ENCODE data around the gene ZC3HAV1.
"Not testable (repeated sequence)": the region's sequence is repeated elsewhere in the genome, so short reads cannot be mapped to it uniquely, and the experiment has no call there.

ZC3HAV1 gene

DNA sequence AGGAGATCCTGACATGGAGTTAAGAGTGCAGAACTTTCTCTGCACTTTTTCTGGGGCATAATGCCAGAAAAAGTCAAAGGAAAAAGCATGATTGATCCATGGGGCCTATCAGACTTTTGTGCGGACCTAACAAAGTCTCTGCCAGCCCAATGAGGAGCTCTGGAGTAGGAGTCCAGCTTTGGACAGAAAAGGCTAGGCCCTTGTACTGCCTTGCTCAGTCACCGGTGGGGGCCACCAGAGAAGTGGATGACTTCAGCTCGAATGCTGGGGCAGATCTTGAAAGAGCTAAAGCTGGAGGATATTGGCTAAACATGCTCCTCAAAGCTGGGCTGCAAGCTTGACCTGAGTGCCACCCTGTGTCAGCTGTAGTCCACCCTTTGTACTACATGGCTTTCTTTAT is 2.8 kb upstream of the ZC3HAV1 start:
- no peak for DNase-seq (ENCODE audit: low spot score)

DNA sequence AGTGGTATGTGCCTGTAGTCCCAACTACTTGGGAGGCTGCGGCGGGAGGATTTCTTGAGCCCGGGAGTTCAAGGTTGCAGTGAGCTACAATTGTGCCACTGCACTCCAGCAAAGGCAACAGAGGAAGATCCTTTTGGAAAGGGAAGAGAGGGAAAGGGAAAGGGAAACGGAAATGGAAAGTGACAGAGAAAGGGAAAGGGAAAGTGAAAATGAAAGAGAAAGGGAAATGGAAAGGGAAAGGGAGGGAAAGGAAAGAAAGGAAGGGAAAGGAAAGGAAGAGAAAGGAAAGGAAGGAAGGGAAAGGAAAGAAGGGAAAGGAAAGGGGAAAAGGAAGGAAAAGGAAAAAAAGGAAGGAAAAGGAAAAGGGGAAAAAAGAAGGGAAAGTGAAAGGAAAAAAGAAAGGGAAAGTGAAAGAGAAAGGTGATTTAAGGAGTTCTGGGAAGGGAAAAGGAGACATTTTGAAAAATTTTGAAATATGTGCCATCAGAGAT is 2.3 kb upstream of the ZC3HAV1 start:
- DNase-seq (ENCODE audit: low spot score): no peak

DNA sequence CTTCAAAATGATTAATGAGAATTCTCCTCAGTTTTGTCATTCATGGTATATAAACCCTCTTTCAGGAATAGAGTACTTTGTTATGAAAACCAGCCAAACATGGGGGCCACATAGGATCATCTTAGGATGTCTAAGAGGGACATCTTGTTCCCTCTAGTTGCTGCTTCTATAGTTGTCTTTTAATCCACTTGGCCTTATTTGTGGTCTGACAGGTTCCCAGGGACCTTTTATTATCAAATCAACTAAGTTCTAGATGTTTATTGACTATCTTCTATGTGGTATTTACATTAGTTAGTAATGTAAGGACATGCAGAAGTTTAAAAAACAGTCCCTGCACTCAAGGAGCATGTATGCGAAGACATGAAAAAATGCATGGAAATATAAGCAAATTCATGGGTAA is 1.6 kb upstream of the ZC3HAV1 start:
- DNase-seq (ENCODE audit: low spot score): no peak

DNA sequence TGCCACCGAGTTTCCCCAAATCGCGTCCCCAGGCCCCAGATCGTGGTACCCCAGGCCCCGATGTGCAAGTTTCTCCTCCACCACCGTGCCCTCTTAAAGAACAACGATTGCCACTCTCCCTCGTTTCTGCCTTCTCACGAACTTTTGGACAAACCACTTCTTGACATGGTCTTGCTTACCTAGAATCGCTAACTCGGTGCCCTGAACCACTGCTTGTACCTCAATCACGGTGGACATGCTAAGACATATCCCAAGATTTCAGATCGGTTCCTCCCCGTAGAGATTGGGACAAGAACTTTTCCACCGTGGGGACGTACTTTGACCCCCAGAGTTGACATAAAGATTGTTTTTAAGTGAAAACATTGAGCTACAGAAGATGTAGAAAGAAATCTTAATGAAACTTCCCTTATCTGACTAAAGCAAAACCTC is 477 bp upstream of the ZC3HAV1 start:
- no peak for DNase-seq (ENCODE audit: low spot score)

DNA sequence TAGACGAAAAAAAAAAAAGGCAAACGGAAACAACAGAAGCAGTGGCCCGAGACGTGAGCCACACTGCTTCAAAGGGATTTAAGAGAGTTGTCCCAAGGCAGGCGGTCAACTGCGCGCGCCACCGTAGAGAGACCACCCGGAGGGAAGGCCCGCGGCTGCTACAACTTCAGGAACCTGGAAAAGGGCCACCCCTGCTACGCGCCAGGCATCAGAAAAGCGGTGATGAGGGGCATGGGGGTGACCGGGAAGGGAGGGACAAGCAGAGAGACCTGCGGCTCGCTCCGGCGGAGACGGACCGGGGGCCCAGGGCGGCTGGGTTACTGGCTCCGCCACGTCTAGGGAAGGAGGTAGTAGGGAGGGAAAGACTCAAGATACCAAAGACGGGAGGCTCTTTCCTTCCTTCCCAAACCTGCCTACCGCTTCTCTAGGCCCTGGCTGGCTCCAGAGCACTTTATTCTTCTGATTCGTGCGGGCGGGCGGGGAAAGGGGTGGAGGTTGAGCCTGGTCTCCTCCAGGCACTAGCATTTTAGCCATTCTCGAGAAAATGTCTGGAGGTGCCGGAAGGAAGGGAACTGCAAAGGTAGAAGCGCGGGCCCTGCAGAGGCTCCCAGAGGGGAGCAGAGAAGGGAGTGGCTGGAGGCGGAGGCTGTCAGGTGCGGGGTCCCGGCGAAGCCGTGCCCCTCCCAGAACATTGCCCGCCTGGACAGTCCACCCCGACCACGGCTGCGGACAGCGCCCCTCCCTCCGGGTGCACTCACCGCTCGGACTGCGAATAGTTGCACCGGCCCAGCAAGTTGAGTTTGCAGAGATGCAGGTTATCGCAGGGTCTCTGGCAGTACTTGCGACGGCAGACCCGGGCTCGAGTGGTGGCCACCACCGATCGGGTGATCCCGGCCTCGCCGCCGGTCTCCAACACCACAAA is 993 bp downstream of the ZC3HAV1 start:
- DNase-seq (ENCODE audit: low spot score): no peak

DNA sequence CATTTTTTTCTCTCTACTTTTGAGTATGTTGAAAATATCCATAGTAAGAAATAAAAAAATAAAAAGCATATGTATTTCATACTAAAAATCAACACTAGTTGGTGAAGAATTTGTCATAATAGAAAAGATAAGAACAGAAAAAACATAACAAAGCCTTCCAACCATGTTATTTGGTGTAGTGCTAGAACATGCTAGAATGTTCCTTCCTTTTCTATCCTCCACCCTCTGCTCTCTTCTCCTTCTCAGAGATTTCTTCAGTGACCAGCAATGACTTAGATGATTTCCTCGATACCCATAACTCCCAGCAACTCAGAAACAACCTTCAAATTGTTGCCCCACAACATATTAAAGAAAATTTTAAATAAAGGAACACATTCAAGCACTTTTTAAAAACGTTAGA is 2.6 kb downstream of the ZC3HAV1 start:
- DNase-seq (ENCODE audit: low spot score): no peak

DNA sequence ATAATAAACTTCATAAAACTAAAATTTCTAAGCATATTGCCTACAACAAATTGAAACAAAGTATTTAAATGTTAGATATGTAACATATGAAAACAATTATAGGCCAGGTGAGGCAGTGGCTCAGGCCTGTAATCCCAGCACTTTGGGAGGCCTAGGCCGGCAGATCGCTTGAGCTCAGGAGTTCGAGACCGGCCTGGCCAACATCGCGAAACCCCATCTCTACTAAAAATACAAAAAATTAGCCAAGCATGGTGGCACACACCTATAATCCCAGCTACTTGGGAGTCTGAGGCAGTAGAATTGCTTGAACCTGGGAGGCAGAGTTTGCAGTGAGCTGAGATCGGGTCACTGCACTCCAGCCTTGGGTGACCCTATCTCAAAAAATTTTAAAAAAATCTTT is 3.3 kb downstream of the ZC3HAV1 start:
- not testable (repeated sequence) for DNase-seq (ENCODE audit: low spot score)

DNA sequence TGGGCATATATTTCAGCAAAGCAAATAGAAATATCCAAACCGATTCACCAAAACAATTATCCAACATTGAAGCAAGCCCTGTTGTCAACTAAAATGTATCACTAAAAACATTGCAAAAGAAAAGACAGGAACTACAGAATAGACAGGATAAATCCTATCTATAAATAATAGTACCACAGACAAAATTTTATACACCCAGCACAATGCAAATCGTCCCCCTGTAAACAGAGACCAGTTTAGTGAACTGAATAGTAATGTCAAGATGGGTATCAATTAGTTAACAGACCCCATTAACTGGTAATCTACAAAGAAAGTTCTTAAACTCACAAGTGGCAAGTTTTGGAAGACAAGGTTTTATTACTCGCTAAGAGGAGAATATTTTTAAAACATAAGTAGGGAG is 4.0 kb downstream of the ZC3HAV1 start:
- DNase-seq (ENCODE audit: low spot score): no peak

DNA sequence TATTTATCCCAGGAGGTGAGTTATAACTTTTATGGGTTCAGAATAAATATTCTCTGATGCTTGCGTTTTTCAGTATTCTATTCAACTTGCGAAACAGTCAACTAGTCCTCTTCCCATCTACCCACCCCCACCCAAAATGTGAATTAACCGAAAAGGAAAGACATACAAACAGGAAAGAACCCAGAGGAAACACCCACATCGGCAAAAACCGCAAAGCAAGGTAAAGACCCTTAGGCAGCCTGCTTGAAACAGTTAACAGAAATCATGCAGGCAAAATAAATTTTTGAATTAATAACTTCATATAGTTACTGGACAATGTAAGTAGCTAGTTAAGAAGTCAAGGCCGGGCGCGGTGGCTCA is 5.4 kb downstream of the ZC3HAV1 start:
- no peak for DNase-seq (ENCODE audit: low spot score)

DNA sequence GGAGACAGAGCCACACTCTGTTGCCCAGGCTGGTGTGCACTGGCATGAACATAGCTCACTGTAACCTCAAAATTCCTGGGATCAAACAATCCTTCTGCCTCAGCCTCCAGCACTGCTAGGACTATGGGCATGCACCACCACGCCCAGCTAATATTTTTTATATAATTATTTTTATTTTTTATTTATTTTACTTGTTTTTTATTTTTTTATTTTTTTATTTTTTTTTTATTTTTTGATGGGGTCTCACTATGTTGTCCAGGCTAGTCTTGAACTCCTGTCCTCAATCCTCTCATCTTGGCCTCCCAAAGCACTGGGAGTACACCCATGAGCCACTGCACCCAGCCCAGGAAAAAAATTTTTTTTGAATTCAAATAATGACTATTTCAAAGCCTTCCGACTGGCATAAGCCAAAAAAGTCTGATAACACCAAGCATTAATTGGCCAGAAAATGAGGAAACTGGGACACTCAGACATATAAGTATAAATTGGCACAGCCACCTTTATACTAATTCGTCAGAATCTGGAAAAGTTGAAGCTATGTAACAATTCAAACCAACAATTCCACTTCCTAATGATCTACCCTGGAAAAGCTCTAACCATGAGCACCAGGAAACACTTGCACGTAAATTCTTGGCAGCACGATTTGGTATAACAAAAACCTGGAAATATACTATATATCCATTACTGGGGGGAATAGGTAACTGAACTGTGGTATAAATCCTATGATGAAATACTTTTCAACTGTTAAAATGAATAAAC is 6.3 kb downstream of the ZC3HAV1 start:
- no peak for DNase-seq (ENCODE audit: low spot score)

DNA sequence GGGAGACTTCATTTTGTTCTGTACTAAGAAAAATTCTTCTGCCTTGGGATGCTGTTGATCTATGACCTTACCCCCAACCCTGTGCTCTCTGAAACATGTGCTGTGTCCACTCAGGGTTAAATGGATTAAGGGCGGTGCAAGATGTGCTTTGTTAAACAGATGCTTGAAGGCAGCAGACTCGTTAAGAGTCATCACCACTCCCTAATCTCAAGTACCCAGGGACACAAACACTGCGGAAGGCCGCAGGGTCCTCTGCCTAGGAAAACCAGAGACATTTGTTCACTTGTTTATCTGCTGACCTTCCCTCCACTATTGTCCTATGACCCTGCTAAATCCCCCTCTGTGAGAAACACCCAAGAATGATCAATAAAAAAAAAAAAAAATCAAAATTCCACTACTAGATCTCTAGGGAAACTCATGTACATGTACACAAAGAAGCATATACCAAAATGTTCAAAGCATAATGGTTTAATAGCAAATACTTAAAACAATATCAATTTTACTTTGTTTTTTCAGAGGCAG is 7.8 kb downstream of the ZC3HAV1 start:
- not testable (repeated sequence) for DNase-seq (ENCODE audit: low spot score)

DNA sequence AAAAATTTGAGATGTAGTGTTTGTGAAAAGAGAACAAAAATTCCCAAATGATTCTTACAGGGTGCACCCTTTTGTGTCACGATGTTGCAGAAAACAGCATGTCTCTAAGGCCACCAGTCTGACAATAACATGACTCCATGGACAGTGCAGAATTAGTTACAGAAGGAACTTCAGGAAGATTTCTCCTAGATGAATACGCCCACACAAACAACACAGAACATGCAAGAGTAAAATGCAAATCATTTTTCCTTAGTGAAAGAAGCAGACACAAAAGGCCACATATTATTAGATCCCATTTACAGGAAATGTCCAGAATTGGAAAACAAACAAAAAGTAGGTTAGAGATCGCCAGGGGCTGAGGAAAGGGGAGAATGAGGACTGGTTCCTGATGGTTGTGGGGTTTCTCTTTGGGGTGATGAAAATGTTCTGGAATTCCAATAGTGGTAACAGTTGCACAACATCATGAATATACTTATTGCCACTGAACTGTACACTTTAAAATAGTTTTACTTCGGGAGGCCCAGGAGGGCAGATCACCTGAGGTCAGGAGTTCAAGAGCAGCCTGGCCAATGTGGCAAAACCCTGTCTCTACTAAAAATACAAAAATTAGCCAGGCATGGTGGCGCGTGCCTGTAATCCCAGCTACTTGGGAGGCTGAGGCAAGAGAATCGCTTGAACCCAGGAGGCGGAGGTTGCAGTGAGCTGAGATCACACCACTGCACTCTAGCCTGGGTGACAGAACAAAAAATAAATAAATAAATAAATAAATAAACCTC is 10.2 kb downstream of the ZC3HAV1 start:
- DNase-seq (ENCODE audit: low spot score): no peak

DNA sequence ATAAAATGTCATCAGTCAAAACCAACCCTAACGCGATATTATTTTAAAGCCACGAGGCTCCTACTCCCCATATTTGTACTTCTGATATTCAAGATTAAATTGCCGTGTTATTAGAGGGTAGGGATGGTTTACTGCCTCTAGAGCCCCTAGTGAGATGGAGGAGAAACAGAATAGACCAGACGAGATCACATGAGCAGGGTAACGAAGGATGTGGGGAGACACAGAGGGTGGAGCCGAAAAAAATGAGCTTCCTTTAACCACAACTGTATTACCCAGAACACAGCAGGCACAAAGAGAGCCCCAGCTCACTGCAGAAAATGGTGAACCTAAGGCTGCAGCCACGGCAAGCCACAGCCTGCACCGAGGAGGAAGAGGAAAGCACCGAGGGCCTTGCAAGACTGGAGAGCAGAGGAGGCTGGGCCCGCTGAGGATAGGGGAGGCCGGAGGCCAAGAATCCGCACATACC is 14.3 kb downstream of the ZC3HAV1 start:
- peak; percentile 91 for DNase-seq (ENCODE audit: low spot score)

DNA sequence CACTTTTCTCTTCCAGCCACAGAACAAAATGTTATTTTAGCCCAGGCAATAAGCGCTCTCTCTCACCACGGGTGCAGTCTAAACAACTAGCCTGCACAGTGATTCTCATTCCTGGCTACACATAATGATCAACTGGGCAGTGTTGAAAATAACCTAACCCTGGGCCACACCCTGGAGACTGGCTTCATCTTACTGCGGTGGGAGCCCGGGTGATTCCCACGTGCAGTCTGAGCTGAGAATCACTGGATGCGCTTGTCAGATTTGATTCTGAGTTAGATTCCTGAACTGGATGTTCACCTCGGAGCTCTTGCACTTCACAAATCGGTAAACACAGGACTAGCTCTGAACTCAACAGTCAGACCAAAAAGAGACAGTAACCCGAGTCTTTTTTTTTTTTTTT is 14.9 kb downstream of the ZC3HAV1 start:
- no peak for DNase-seq (ENCODE audit: low spot score)

DNA sequence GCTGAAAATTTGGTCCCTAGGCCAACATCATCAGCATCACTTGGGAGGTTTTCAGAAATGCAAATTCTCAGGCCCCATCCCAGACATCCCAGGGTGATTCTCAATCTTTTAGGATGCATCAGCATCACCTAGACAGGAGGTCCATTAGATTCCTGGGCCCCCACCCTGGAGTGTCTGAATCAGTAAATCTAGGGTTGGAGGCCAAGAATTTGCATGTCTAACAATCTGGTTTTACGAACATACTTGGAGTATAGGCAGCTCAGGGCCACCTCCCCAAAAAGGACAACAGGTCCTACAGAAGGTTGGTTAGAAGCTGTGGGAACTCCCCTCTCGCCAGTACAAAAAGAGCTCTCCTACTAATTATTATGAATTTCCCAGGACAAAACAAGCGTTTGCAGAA is 15.5 kb downstream of the ZC3HAV1 start:
- no peak for DNase-seq (ENCODE audit: low spot score)

DNA sequence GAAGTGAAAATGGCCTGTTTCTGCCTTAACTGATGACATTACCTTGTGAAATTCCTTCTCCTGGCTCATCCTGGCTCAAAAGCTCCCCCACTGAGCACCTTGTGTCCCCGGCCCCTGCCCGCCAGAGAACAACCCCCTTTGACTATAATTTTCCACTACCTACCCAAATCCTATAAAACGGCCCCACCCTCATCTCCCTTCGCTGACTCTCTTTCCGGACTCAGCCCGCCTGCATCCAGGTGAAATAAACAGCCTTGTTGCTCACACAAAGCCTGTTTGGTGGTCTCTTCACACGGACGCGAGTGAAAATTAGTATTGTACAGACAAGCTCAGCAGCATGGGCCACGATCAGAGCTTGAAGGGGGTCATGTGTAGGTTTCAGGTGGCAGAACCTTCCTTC is 16.0 kb downstream of the ZC3HAV1 start:
- DNase-seq (ENCODE audit: low spot score): not testable (repeated sequence)

DNA sequence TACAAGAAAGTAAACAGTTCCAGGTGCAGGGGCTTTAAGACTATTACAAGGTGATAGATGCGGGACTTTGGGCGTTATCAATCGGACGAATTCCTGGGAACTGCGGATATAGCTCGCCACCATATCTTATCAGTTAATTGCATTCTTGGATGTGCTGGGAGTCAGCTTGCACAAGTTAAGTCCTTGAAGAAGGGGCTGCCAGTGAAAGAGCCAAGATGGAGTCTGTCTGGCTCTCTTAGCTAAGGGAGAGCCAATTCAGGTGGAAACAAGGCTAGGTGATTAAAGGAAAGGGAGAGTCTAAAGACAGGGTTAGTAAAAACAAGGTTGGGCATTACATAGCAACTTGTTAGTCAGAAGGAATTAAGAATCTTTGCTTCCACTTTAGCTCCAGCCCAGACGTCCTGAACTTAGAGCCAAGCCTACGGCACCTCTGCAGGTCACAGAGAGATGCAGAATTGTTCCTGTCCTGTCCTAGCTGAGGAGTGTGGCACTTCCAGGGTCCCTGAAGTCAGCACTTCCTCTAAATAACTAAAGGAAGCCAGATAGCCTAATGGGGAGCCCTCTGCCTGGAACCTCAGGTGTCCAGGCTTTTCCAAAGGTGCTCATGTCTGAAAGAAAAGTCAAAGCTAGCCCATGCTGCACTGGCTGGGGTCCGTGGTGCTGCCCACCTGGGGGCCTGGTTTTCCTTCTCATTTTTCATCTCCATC is 17.3 kb downstream of the ZC3HAV1 start:
- DNase-seq (ENCODE audit: low spot score): no peak

DNA sequence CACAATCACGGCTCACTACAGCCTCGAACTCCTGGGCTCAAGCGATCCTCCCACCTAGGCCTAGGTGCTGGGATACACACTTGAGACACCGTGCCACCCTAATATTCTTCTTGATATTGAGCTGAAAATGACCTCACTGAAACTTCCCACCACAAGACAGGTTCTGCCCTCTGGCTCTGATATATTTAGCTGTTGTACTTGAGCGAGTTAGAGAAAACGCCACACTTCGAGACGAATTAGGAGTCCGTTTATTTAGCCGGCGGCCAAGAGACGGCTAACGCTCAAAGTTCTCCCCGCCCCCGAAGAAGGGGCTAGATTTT is 17.9 kb downstream of the ZC3HAV1 start:
- DNase-seq (ENCODE audit: low spot score): no peak

DNA sequence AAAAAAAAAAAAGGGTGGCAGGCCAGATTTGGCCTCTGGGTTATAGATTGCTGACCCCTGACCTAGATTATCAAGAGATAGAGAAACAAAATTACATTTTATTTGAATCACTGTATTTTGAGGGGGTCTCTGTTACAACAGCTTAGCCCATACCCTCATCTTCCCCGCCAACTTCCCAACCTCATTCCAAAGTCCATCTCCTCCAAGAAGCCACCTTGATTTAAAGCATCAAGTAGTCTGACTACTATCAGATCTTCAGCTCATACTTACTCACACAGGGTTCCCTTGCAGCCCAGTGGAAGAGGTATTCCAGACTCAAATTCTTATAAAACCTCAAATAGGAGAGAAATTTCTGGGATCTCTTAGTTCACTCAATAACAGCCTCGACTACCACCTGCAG is 20.4 kb downstream of the ZC3HAV1 start:
- no peak for DNase-seq (ENCODE audit: low spot score)

DNA sequence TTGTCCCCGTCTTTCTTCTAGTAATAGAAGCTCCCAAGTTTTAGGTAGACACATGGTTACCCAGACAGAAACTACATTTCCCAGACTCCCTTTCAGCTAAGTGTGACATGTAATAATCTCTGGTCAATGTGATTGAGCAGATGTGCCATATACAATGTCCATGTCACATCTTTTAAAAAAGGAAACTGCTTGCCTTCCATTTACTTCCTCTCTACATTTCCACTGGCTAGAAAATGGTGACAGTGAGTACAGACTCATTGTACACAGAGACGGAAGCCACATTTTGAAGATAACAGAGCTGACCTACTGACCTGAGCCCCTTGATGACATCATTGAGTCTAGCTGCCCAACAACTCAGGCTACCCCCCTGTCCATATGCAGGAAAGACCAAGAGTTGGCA is 21.3 kb downstream of the ZC3HAV1 start:
- DNase-seq (ENCODE audit: low spot score): no peak

DNA sequence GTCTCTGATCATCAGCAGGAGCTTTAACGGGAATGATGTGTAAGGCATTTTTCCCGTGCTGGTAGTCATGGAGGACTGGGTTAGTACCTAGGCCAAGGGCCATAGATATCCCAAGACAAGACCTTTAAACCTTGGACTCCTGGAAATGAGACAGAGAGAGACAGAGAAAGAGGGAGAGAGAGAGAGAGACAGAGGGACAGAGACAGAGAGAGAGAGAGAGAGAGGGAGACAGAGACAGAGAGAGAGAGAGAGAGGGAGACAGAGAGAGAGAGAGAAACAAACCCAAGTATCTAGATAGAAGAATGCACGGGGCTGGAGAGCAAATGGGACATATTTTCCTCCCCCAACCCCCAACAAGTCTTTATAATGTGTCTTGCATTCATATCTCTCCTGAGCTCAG is 22.3 kb downstream of the ZC3HAV1 start:
- no peak for DNase-seq (ENCODE audit: low spot score)

DNA sequence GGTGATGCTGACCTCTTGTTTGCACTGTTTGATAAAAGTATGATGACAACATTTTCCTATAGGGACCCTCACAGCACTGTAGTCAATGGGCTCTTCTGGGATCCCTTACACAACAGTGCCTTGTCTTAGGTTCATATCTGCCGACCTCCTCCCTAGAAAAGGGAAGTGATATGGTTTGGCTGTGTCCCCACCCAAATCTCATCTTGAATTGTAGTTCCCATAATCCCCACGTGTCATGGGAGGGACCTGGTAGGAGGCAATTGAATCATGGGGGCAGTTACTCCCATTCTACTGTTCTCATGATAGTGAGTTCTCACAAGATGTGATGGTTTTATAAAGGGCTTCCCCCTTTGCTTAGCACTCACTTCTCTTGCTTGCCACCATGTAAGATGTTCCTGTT is 23.1 kb downstream of the ZC3HAV1 start:
- DNase-seq (ENCODE audit: low spot score): no peak

Measured in activated CD4-positive, alpha-beta T cell treated with anti-CD3 and anti-CD28 coated beads, Interleukin-2, Interleukin-4, amounts not matched to agents 100 ng/mL and 50 ng/mL, durations not matched to agents 16 hours and 8 hours (primary cell).